IPS DF 19.7 (cell line): Measurements from ENCODE around the gene ZBTB22.
"Not testable (repeated sequence)": the region's sequence is repeated elsewhere in the genome, so short reads cannot be mapped to it uniquely, and the experiment has no call there.

Source experiments
- DNase-seq: peaks from one replicate; pipeline ENCODE4 v3.0.0-alpha.2; 2013; ENCODE audit warnings: low read depth, low spot score

ZBTB22 gene

GRCh38 chr6:33279971-33280511 is 37.5 kb downstream of the ZBTB22 start:
- DNase-seq, result no peak

DNA sequence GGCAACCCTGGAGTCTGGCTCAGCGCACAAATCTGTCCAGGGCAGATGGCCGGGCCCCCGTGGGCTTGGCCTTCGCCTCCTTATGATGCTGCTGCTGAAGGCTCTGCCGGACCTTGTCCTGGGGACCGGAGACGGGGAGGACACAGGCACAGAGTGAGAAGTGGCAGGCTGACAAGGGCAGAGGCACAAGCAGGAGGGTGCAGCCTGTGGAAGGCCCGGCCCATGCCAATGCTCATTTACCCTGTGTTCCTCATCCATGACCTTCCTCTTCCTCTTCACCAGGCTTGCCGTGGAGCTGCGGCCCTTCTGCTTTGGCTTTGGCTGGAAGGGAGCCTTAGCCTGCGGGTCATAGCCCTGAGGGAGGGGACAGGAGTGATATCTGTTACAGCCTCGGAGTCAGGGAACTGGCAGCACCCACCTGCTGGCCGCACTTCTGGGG is 38.3 kb downstream of the ZBTB22 start:
- no peak for DNase-seq

DNA sequence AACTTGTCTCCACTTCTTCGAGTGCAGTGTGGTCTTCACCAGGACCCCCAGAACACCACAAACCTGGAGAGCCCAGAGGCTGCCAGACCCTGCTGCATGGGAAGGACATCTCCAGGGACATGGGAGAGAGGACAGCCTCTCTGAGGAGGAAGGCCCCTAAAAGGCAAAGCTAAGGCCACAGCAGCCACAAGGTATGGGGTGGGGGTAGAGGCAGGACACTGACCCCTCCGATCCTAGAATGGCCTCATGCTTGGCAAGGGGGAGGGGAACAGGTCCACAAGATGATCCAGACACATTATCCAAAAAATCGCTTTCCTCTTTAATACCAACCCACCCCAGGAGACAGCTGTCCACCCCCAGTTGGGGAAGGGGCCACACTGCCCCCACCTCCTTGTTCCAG is 38.7 kb downstream of the ZBTB22 start:
- DNase-seq, result no peak

DNA sequence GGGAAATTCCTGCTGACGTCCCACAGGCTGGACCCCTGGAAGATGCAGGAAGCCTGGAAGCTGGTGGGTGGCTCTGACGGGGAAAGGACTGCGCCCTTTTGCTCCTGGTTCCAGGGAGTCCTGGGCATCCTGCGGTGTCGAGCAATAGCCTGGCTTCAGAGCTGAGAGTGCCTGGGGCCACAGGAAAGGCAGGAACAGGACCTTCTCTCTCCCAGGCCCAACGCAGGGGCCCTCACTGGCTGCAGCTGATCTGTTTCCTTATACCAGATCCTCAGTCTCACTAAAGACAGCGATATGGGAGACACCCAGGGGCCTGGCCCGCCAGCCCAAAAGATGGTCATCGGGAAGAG is 39.2 kb downstream of the ZBTB22 start:
- no peak for DNase-seq

DNA sequence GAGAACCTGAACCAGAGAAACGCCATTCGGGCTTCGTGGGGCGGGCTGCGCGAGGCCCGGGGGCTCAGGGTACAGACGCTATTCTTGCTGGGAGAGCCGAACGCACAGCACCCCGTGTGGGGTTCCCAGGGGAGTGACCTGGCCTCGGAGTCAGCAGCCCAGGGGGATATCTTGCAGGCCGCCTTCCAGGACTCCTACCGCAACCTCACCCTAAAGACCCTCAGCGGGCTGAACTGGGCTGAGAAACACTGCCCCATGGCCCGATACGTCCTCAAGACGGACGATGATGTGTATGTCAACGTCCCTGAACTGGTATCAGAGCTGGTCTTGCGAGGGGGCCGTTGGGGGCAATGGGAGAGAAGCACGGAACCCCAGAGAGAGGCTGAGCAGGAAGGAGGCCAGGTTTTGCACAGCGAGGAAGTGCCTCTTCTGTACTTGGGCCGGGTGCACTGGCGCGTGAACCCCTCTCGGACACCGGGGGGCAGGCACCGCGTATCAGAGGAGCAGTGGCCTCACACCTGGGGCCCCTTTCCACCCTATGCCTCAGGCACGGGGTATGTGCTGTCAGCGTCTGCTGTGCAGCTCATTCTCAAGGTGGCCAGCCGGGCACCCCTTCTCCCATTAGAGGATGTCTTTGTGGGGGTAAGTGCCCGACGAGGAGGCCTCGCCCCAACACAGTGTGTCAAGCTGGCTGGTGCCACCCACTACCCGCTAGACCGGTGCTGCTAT is 39.7 kb downstream of the ZBTB22 start:
- no peak for DNase-seq

GRCh38 chr6:33276864-33277662 is 40.5 kb downstream of the ZBTB22 start, which contains the start of gene B3GALT4:
Gene B3GALT4, plus strand, starts transcription at chr6:33277123. Its CDS starts 297 bp downstream, at chr6:33277420.
- DNase-seq, result peak; percentile 87

- no peak for DNase-seq
These were observed 41.0 kb downstream of the ZBTB22 start for GRCh38 chr6:33276581-33276863.

DNA sequence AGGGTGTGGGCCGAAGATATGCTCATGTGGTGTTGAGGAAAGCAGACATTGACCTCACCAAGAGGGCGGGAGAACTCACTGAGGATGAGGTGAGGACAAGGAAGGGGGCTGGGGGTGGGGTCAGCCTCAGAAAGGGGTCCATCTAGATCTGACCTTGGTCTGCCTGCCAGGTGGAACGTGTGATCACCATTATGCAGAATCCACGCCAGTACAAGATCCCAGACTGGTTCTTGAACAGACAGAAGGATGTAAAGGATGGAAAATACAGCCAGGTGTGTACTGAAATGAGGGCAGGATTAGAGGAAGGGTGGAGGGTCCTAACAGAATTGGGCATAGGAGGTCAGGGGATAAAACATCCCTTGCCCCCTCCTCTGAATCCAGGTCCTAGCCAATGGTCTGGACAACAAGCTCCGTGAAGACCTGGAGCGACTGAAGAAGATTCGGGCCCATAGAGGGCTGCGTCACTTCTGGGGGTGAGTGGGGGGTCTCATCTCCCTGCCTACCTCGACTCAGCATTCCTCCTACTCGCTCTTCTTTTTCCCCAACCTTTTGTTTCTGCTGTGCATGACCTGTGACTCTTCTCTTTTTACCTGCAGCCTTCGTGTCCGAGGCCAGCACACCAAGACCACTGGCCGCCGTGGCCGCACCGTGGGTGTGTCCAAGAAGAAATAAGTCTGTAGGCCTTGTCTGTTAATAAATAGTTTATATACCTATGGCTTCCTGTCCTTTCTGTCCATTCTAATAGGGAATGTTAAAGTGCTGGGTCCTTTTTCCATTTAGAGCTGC is 41.6 kb downstream of the ZBTB22 start:
- not testable (repeated sequence) for DNase-seq

DNA sequence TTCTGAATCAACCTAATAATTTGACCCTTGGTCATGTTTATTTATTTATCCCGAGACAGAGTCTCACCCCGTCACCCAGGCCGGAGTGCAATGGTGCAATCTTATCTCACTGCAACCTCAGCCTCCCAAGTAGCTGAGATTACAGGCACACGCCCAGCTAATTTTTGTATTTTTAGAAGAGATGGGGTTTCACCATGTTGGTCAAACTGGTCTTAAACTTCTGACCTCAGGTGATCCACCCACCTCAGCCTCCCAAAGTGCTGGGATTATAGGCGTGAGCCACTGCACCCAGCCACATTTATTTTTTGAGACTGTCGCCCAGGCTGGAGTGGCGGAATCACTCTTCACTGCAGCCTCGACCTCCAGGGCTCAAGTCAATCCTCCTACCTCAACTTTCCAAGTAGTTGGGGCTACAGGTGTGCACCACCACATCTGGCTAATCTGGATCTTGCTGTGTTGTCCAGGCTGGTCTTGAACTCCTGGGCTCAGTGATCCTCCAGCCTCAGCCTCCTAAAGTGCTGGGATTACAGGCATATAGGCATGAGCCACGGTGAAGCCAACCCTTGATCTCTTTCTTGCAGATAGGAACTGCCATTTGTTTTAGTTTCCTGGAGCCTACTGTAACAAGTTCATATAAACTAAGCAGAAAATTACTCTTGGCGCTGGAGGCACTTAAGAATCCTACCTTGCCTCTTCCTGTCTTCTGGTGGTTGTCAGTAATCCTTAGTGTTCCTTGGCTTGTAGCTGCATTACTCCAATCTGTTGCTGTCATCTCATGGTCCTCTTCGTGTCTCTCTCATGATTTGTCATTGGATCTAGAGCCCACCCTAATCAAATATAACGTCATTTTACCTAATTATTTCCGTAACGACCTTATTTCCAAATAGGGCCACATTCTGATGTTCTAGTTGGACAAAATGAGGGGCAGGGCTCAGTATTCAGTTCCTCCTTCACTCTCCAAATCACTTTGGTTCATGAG is 43.3 kb downstream of the ZBTB22 start:
- DNase-seq, result no peak

DNA sequence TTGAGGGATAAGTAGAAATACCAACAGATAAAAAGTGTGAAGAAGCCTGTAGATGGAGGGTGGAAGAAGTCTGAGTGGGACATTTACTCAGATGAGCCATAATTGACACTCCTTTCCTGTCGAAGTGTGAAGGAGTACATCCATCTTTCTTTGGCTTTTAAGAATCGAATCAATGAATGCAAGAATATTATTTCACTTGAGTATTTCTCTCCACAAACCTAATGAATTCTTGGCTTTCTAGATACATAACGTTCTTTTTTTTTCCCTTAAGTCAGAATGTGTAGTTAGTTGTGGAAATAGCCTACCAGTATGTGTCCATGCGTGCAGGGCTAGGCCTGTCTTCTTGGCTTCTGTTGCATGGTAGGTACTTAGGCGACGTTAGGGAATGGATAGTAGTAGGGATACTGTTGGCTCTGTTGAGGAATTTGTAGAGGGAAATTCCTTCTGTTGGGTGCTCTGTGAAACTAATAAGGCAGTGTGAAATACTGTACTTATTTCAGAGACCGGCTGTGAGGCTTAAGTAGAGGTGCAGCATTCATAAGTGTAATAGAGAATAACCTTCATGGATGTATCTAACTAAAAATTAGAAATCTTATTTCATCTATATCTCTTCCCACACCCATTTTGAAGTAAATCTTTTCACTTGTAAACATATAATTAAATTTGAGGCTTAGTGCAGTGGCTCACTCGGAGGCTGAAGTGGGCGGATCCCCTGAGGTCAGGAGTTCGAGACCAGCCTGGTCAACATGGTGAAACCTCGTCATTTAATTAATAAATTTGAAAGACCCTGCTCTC is 44.2 kb downstream of the ZBTB22 start:
- no peak for DNase-seq

GRCh38 chr6:33272275-33273128 is 45.0 kb downstream of the ZBTB22 start:
- DNase-seq, result no peak

DNA sequence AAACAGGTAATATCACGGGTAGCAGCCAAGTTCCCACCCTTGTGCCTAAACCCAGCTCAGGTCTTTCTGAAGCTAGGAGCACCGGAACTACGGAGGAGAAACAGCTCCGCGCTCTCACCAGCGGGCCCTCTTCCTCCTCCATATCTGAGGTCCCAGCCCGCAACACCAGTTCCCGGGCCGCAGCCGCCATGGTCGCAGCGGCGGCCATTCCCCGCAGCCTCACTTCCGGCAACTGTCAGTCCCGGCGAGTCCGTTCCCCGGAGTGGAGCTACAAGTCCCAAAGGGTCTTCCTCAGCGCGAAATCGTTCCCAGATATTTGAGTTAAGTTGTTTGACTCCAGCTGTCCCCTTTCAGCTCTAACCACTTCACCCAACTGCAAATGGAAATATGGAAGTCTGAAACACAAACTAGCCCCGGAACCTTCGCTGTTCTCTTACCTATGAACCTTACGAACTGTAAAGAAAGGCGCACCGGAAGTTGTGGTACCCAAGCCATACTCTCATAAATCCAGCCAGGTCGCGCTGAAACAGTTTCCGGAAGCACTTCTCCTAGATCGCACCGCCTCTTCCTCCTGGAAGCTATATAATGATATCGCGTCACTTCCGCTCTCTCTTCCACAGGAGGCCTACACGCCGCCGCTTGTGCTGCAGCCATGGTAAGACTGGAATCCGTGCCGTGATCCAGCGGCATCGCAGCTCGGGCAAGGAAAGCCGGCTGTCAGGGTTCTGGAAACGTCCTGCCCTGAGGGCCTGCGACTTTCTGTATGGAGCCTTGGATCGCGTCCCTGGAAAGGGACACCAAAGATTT is 45.9 kb downstream of the ZBTB22 start, which contains the start of the genes RPS18 and VPS52:
Gene RPS18 (plus strand): TSS at position 608 of the 807 bp plus-strand sequence. CDS start 45 bp downstream, at position 653.
Gene VPS52 (minus strand): TSS at position 409 of the 807 bp plus-strand sequence. CDS start 201 bp downstream, at position 208.
- peak; percentile 99 for DNase-seq

DNA sequence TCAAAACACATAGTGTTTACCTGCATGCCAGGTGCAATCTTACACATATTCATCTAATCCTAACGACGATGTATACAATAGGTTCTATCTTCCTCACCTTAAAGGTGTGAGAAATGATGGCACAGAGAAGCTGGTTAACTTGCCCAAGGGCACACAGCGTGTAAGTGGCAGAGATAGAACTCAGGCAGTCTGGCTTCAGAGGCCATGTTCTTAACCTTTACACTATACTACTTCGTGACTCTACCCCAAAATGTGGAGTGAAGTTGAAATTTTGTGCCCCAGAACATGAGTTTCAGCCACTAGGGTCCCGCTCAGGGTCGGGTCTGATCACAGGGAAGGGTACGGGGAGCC is 46.5 kb downstream of the ZBTB22 start:
- no peak for DNase-seq
